ENCODE results near the gene ZNF771.

GRCh38 chr16:30406795-30407101 is 658 bp upstream of the ZNF771 start:
- TF ChIP-seq, protein P1, sequence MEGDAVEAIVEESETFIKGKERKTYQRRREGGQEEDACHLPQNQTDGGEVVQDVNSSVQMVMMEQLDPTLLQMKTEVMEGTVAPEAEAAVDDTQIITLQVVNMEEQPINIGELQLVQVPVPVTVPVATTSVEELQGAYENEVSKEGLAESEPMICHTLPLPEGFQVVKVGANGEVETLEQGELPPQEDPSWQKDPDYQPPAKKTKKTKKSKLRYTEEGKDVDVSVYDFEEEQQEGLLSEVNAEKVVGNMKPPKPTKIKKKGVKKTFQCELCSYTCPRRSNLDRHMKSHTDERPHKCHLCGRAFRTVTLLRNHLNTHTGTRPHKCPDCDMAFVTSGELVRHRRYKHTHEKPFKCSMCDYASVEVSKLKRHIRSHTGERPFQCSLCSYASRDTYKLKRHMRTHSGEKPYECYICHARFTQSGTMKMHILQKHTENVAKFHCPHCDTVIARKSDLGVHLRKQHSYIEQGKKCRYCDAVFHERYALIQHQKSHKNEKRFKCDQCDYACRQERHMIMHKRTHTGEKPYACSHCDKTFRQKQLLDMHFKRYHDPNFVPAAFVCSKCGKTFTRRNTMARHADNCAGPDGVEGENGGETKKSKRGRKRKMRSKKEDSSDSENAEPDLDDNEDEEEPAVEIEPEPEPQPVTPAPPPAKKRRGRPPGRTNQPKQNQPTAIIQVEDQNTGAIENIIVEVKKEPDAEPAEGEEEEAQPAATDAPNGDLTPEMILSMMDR (conservative IDR thresholded peaks at IDR 0.05; ENCODE audit: low read depth in 2 of 2) = no peak
- no peak for TF ChIP-seq POLR2AphosphoS5 (IDR thresholded peaks at IDR 0.05; ENCODE audit: low read depth)
- TF ChIP-seq EZH2 (IDR thresholded peaks at IDR 0.05; ENCODE audit: low read depth, unreplicated experiment) = no peak
- no peak for TF ChIP-seq ZNF331 (CRISPR knock-in tag; IDR thresholded peaks at IDR 0.05; ENCODE audit: low read depth)
- TF ChIP-seq REST (IDR thresholded peaks at IDR 0.05; ENCODE audit: unreplicated experiment) = no peak
- TF ChIP-seq EZH2phosphoT487 (IDR thresholded peaks at IDR 0.05; ENCODE audit: unreplicated experiment) = no peak
- no peak for TF ChIP-seq JUNB (IDR thresholded peaks at IDR 0.05; ENCODE audit: unreplicated experiment)
- no peak for TF ChIP-seq ZNF114 (CRISPR knock-in tag; IDR thresholded peaks at IDR 0.05)
- TF ChIP-seq CREB1 (CRISPR knock-in tag; IDR thresholded peaks at IDR 0.05; ENCODE audit: low read depth) = no peak
